Measurements from ENCODE around the gene IL4I1. TPM values are rescaled to one million over a fixed set of nuclear protein-coding genes. Genes with fewer than 3 reads are reported as not detected.
A peak's percentile ranks its signal among the peaks of the same experiment; 100 is the strongest.

IL4I1 gene
- total RNA-seq, 1 experiment from 2014 or later: not detected

DNA sequence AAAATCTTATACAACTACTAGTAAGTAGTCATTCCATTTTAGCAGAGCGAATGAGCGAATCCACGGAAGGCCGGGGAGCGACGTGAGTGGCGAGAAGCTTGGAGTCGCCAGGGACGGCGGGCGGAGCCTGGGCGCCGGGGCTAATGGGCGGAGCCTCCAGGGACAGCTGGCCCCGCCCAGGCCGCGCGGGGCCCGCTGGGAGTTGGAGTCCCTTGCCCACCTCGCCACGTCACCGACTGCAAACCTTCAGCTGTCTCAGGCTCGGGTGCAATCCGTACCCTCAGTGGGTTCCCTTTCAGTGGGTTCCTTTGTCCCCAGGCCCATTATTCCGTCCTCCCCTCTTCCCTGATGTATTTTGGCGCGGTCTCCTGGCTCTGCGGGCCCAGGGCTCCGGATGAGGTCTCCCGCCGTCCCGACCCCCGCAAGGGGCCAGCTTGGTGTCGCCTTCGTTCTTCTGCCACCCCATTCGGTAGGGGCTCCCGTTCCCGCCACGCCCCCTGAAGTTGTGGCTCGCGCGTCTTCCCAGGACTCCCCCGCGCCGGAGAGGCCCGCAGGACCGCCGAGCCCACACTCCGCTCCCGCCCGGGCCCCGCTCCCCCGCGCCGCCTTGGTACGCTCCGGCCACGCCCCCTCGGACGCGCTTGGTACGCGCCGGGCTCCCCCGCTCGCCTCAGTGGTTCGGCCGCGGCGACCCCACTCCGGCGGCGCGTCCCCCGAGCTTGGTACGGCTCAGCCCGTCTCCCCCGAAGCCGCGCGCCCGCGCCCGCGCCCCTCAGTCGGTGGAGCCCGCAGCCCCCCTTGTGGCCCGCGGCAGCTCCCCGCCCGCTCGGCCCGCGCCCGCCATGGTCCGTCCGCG, 46.0 kb downstream of the IL4I1 start, which contains the start of gene PTOV1:
TSS of gene PTOV1 (plus strand) at position 673 of the 856 bp plus-strand sequence.
- in situ Hi-C loops (cut with HindIII; ENCODE audit: low pct_unique_long_range_greater_than_20kb, low sequenced_read_pairs): no loop called here
- peak; percentile 86 for DNase-seq (ENCODE audit: low read depth, low spot score)

DNA sequence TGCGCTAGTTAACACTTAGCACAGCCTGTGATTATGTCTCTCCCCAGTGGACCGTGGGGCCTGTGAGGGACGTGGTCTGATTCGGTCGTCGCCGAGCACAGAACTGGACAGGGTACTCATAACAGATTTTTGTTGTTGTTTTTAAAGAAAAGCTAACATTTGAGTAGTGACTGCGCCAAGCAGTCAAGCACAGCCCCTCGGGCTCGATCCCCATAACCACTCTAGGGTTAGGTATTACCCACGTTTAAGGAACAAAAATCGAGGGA, 46.5 kb downstream of the IL4I1 start:
- no peak for DNase-seq (ENCODE audit: low read depth, low spot score)
- in situ Hi-C loops (cut with HindIII; ENCODE audit: low pct_unique_long_range_greater_than_20kb, low sequenced_read_pairs): no loop called here

DNA sequence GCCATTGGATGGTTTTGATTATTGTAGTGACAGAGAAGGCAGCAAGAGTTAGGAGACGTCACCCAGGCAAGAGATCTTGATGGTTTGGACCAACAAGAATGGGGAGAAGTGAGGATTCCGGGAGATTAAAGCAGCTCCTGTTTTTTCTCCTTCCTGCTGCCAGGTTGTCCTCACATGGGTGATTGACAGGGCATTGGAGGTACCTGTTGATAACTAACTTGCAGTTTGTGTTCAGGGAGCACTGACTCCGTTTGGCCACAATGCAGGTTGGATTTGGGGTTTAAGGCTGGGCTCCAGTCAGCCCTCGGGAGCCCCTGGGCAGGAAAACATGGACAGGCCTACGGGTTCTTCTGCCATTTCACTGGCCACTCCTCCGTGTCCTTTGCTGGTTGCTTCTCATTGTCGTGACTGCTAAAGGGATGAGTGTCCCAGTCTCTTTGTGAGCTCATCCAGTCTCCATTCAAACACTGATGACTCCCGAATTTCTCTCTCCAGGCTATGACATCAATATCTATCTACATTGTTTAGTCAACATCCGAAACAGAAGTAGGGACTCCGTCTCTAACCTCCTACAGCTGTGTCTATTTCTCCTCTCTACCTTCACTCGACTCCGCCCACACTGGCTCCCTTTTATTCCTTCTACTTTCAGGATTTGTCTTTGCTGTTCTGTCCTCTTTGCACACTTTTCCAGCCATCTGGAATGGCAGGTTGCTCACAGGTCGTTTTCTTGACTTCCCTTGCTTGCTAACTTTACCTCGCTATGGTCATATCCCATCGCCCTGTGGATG, 47.1 kb downstream of the IL4I1 start:
- no peak for DNase-seq (ENCODE audit: low read depth, low spot score)
- in situ Hi-C loops (cut with HindIII; ENCODE audit: low pct_unique_long_range_greater_than_20kb, low sequenced_read_pairs): no loop called here

DNA sequence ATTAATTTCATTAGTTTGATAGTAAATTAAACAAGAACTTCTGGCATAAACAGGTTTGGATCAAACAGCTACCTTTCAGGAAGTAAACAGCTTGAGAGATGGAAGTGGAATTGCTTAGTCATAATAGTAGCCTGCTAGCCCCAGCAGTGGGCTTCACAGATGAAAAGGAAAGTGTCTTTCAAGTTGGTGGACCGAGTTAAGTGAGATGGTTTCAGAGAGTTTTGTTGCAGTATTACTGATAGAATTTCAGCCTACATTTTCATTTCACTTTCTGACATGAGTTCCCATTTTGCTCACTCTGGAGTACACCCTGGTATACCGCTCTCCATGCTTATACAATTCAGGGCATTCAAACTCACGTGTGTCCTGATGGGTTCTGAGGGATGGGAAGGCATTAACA, 47.7 kb downstream of the IL4I1 start:
- in situ Hi-C loops (cut with HindIII; ENCODE audit: low pct_unique_long_range_greater_than_20kb, low sequenced_read_pairs): no loop called here
- no peak for DNase-seq (ENCODE audit: low read depth, low spot score)

DNA sequence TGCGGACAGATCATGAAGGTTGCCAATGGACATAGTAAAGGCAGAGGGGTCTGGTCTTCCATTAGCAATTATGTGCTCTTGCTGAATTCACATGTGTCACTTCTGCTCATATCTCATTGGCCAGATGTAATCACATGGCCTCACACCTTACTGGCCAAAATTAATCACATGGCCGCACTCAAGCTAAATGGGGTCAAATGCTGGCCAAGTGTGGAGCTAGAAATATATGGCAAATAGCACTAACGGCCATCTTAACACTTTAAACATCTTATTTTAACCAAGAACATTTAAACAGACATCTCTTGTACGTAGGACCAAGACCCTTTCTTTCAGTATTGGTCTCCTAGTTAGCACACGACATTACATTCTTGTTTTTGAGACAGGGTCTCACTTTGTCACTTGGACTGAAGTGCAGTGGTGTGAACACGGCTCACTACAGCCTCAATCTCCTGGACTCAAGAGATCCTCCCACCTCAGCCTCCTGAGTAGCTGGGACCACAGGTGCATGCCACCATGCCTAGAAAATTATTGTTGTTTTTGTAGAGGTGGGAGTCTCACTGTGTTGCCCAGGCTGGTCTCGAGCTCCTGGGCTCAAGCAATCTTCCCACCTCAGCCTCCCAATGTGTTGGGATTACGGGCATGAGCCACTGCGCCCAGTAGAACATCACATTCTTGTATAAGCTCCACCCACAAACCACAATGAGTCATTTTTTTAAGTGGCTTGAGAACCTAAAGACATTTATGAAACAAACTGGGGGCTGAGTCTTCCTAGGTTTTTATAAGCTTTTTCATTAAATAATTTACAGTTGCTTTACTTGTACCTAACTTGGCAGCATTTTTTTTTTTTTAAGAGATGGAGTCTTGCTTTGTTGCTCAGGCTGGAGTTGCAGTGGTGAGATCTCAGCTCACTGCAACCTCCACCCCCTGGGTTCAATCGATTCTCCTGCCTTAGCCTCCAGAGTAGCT, 48.7 kb downstream of the IL4I1 start:
- peak; percentile 24 for DNase-seq (ENCODE audit: low read depth, low spot score)
- in situ Hi-C loops (cut with HindIII; ENCODE audit: low pct_unique_long_range_greater_than_20kb, low sequenced_read_pairs): no loop called here

DNA sequence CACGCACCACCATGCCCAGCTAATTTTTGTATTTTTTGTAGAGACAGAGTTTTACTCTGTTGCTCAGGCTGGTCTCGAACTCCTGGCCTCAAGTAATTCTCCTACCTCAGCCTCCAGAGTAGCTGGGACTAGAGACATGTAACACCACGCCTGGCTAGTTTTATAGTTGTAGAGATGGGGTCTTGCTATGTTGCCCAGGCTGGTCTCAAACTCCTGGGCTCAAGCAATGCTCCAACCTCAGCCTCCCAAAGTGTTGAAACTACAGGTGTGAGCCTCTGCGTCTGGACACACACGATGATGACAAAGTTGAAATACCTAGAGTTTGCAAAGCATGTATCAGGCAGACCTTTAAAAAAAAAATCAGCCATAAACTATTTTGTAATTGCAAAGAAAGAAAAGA, 50.3 kb downstream of the IL4I1 start:
- in situ Hi-C loops (cut with HindIII; ENCODE audit: low pct_unique_long_range_greater_than_20kb, low sequenced_read_pairs): no loop called here
- no peak for DNase-seq (ENCODE audit: low read depth, low spot score)

DNA sequence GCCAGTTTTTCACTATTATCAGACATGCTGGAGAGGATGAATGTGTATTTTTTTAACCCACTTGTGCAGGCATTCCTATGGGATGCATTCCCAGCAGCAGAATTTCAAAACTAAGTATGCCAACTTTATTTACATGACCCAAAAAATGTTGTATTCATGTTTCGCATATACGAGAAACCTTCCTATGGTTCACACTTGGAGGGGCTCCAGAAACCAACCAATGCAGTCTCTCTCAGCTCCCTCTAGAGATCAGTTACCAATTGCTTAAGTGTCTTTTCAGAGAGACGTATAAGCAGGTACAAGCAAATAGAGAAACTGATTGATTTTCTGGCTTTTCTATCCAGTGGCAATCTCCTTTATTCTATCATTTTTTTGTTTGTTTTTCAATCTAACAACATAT, 51.3 kb downstream of the IL4I1 start:
- no peak for DNase-seq (ENCODE audit: low read depth, low spot score)
- in situ Hi-C loops (cut with HindIII; ENCODE audit: low pct_unique_long_range_greater_than_20kb, low sequenced_read_pairs): no loop called here

DNA sequence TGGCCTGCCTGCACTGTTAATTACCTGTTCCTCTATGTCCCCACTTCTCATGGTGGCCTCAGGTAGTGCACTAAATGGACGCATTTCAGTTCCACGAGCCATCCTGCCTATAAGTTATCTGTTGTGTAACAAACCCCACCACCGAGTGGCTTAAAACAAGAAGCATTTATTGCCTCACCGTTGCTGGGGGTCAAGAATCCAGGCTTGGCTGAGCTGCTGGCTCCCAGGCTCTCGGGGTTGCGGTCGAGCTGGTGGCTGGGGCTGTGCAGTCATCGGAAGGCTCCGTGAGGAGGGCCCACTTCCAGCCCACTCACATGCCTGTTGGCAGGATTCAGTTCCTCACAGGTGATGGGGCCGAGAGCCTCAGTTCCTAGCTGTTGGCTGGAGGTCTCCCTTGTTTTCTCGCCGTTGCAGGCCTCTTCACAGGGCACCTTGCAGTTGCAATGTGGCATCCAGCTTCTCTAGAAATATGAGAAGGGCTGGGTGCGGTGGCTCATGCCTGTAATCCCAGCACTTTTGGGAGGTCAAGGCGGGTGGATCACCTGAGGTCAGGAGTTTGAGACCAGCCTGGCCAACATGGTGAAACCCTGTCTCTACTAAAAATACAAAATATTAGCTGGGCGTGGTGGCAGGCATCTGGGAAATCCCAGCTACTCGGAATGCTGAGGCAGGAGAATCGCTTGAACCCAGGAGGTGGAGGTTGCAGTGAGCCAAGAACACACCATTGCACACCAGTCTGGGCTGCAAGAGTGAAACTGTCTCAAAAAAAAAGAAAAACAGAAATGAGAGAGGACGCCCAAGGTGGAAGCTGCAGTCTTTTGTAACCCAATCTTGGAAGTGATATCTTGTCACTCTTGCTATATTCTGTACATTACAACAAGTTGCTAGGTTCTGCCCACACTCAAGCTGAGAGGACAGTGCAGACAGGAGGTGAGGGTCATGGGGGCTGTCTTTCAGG, 52.3 kb downstream of the IL4I1 start:
- in situ Hi-C loops (cut with HindIII; ENCODE audit: low pct_unique_long_range_greater_than_20kb, low sequenced_read_pairs): no loop called here
- no peak for DNase-seq (ENCODE audit: low read depth, low spot score)

DNA sequence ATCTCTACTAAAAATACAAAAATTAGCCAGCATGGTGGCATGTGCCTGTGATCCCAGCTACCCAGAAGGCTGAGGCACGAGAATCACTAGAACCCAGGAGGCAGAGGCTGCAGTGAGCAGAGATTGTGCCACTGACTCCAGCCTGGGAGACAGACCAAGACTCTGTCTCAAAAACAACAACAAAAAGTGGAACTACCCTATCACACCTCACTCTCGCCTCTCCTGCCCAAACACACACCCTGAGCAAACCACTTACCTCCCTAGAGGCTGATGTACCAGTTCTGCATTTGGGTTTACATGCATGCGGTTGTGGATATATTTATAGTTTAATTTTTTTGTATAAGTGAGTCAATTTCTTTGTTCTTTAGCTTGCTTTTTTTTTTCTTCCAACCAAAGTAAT, 53.4 kb downstream of the IL4I1 start:
- in situ Hi-C loops (cut with HindIII; ENCODE audit: low pct_unique_long_range_greater_than_20kb, low sequenced_read_pairs): no loop called here
- DNase-seq (ENCODE audit: low read depth, low spot score): no peak

DNA sequence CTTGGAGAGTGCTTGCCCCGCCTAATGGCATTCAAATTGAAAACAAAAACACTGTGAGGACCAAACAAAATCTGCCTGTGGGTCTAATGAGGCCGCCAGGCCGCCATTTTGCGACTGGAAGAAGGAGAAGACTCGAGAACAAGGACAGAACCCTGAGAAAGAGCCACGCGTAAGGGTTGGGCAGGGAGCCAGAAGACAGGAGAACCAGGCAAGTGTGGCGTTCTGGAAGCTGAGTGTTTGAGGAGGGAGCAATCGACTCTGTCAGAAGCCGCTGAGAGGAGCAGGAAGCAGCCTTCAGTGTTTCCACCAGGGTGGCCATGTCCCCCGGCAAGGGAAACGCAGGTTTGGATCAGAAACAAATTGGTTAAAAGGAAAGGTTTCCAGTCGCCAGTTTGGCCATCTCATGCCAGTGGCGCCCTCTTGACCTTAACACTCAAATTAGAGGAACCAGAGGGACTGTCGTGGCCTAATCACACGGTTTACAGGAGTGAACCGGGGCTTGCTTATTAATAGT, 55.9 kb downstream of the IL4I1 start:
- in situ Hi-C loops (cut with HindIII; ENCODE audit: low pct_unique_long_range_greater_than_20kb, low sequenced_read_pairs): no loop called here
- DNase-seq (ENCODE audit: low read depth, low spot score): no peak

DNA sequence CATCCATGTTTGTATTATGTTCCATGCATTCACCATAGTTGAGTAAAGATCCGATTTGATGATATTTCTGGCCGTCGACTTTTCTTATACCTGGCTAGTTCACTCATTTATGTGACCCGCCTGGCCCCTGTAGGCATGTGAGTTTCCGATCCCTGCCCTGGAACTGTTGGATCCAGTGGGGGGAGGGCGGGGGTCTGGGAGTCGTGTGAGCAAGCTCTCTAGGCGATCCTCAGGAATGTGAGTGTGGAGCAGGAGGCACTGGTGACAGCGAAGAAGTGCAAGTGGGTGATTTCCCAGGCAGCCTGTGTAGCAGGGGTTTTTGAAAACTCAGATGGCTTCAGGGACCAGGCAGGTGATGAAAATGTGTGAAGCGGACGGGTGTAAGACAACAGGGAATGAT, 56.4 kb downstream of the IL4I1 start:
- in situ Hi-C loops (cut with HindIII; ENCODE audit: low pct_unique_long_range_greater_than_20kb, low sequenced_read_pairs): no loop called here
- no peak for DNase-seq (ENCODE audit: low read depth, low spot score)

DNA sequence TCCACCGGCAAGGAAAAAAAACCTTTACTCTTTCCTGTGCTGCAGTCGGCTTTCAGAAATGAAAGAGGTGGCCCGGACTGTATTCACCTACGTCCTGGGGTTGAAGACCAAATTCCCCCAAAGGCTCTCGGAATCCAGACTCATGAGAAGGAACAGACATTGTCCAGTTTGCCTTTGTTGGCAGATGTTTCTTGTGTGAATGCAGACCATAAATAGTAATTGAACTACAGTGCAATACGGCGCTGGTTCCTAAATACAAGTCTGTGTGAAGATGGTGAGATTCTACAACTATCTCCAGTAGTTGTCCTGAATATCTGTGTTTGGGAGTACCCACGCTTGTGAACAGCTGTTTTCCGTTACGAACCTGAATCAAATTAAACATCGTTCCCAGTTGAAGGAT, 57.0 kb downstream of the IL4I1 start:
- in situ Hi-C loops (cut with HindIII; ENCODE audit: low pct_unique_long_range_greater_than_20kb, low sequenced_read_pairs): no loop called here
- DNase-seq (ENCODE audit: low read depth, low spot score): no peak

Small RNAs within 50 kb of the gene (small RNA-seq; reads per million reads assigned to genes)
- gene MIR4749: 0 to 0.02 reads per million in 2 experiments

Other genes with a start within 250 kb of the IL4I1 start
- 23.3 and 27.6 TPM in 2 replicates for gene IRF3, start 231.0 kb downstream of the IL4I1 start, total RNA-seq (2014; rRNA removed; shearing (Covaris generic))
- 3.1 and 5.3 TPM in 2 replicates for gene BCL2L12, start 231.0 kb downstream of the IL4I1 start, total RNA-seq (2014; rRNA removed; shearing (Covaris generic))
- gene PRMT1, start 219.6 kb downstream of the IL4I1 start, total RNA-seq (2014; rRNA removed; shearing (Covaris generic)): 204 and 211 TPM in 2 replicates
- gene ADM5, start 207.3 kb downstream of the IL4I1 start, total RNA-seq (2014; rRNA removed; shearing (Covaris generic)): 0.59 and 0.61 TPM in 2 replicates
- 2.5 and 3.8 TPM in 2 replicates for gene CPT1C, start 205.8 kb downstream of the IL4I1 start, total RNA-seq (2014; rRNA removed; shearing (Covaris generic))
- gene TSKS, start 133.6 kb downstream of the IL4I1 start, total RNA-seq (2014; rRNA removed; shearing (Covaris generic)): not detected in 2 replicates
- 23.1 and 29.0 TPM in 2 replicates for gene AP2A1, start 129.9 kb downstream of the IL4I1 start, total RNA-seq (2014; rRNA removed; shearing (Covaris generic))
- gene FUZ, start 83.6 kb downstream of the IL4I1 start, total RNA-seq (2014; rRNA removed; shearing (Covaris generic)): 29.2 and 31.0 TPM in 2 replicates
- gene MED25, start 78.6 kb downstream of the IL4I1 start, total RNA-seq (2014; rRNA removed; shearing (Covaris generic)): 7.8 and 8.2 TPM in 2 replicates
- gene PTOV1, start 45.7 kb downstream of the IL4I1 start, total RNA-seq (2014; rRNA removed; shearing (Covaris generic)): 45.9 and 58.8 TPM in 2 replicates
- 33.8 and 35.9 TPM in 2 replicates for gene PNKP, start 29.3 kb downstream of the IL4I1 start, total RNA-seq (2014; rRNA removed; shearing (Covaris generic))
- gene AKT1S1, start 19.5 kb downstream of the IL4I1 start, total RNA-seq (2014; rRNA removed; shearing (Covaris generic)): 6.2 and 6.4 TPM in 2 replicates
- 3.5 and 5.6 TPM in 2 replicates for gene TBC1D17, start 19.2 kb downstream of the IL4I1 start, total RNA-seq (2014; rRNA removed; shearing (Covaris generic))
- 4.0 and 4.7 TPM in 2 replicates for gene ATF5, start 32.3 kb upstream of the IL4I1 start, total RNA-seq (2014; rRNA removed; shearing (Covaris generic))
- 39.6 and 39.9 TPM in 2 replicates for gene NUP62, start 32.6 kb upstream of the IL4I1 start, total RNA-seq (2014; rRNA removed; shearing (Covaris generic))
- not detected in 2 replicates for gene SIGLEC11, start 64.3 kb upstream of the IL4I1 start, total RNA-seq (2014; rRNA removed; shearing (Covaris generic))
- gene VRK3, start 128.5 kb upstream of the IL4I1 start, total RNA-seq (2014; rRNA removed; shearing (Covaris generic)): 27.3 and 28.7 TPM in 2 replicates
- gene ZNF473, start 129.1 kb upstream of the IL4I1 start, total RNA-seq (2014; rRNA removed; shearing (Covaris generic)): 11.1 and 14.5 TPM in 2 replicates